ENCODE data around the gene NARS2.

GRCh38 chr11:78532991-78533390 is 41.7 kb downstream of the NARS2 start:
- TF ChIP-seq POLR2AphosphoS5 (IDR thresholded peaks at IDR 0.05; ENCODE audit: borderline replicate concordance, low read depth, low read length) (no peak), EZH2 (IDR thresholded peaks at IDR 0.05) (no peak)
